Mesothelial cell of epicardium (in vitro differentiated cells): ENCODE results near the gene GALK1. TPM values are rescaled to one million over a fixed set of nuclear protein-coding genes. Genes with fewer than 3 reads are reported as not detected.

ENCODE experiments used
- DNase-seq, 2 experiments: peaks; one replicate each; pipeline ENCODE4 v3.0.0; 2021; ENCODE audit warnings: low spot score in 2 of 2; ENCODE audit not compliant: unreplicated experiment in 2 of 2
- H3K27ac Mint-ChIP-seq: 2 replicates; pipeline ENCODE4 v1.8.0; 2021; ENCODE audit warnings: mixed read lengths
- H3K27me3 Mint-ChIP-seq: 2 replicates; pipeline ENCODE4 v1.8.0; 2021; ENCODE audit warnings: low read depth, mixed read lengths
- H3K36me3 Mint-ChIP-seq: 2 replicates; pipeline ENCODE4 v1.8.0; 2021; ENCODE audit warnings: mixed read lengths
- H3K4me1 Mint-ChIP-seq: 2 replicates; pipeline ENCODE4 v1.8.0; 2021; ENCODE audit warnings: mixed read lengths
- H3K4me3 Mint-ChIP-seq: 2 replicates; pipeline ENCODE4 v1.8.0; 2021; ENCODE audit warnings: mild to moderate bottlenecking, moderate library complexity, mixed read lengths
- H3K9me3 Mint-ChIP-seq: 2 replicates; pipeline ENCODE4 v1.8.0; 2021; ENCODE audit warnings: mixed read lengths
- total RNA-seq: library from RNA; stranded (reverse); gene quantifications from 3 replicates; pipeline ENCODE4 v1.2.1, GENCODE V29; 2021
- TF ChIP-seq, protein P1 (sequence below): fragments of 200-600 bp; sonication (generic); IDR thresholded peaks from one replicate; pipeline ENCODE4 v1.5.0; 2021; ENCODE audit warnings: antibody characterized with exemption; ENCODE audit not compliant: unreplicated experiment

The GALK1 gene
- total RNA-seq, 1 donor from 2014 or later = 32.1 TPM

DNA sequence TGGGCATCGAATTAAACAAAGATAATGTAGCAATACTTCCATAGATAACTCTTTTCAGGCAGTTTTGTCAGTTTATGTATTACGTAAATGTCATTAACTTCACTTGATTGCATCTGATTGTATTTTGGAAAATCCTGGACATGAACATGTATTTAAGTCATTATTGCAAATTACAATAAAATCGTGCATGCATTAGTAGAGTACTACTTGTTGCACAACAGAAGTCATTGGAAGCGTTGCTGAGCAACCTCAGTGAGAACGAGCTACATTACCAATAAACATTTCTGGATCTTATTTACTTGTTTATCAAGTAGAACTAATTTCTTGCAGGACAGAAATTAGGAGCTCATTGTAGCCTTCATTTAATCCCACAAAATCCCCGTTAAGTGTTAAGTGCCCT lies 26.3 kb upstream of the GALK1 start:
- H3K4me3 Mint-ChIP-seq = no peak overlapping the region
- H3K9me3 Mint-ChIP-seq = no peaks in the 10 kb centered on the region
- H3K27ac Mint-ChIP-seq = no peak overlapping the region
- TF ChIP-seq, protein P1, sequence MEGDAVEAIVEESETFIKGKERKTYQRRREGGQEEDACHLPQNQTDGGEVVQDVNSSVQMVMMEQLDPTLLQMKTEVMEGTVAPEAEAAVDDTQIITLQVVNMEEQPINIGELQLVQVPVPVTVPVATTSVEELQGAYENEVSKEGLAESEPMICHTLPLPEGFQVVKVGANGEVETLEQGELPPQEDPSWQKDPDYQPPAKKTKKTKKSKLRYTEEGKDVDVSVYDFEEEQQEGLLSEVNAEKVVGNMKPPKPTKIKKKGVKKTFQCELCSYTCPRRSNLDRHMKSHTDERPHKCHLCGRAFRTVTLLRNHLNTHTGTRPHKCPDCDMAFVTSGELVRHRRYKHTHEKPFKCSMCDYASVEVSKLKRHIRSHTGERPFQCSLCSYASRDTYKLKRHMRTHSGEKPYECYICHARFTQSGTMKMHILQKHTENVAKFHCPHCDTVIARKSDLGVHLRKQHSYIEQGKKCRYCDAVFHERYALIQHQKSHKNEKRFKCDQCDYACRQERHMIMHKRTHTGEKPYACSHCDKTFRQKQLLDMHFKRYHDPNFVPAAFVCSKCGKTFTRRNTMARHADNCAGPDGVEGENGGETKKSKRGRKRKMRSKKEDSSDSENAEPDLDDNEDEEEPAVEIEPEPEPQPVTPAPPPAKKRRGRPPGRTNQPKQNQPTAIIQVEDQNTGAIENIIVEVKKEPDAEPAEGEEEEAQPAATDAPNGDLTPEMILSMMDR = no peak
- no peak for DNase-seq
- peaks cover 11% of the 10 kb centered on the region for H3K4me1 Mint-ChIP-seq
- no peaks in the 10 kb centered on the region for H3K27me3 Mint-ChIP-seq
- H3K36me3 Mint-ChIP-seq = peaks cover 13% of the 10 kb centered on the region

DNA sequence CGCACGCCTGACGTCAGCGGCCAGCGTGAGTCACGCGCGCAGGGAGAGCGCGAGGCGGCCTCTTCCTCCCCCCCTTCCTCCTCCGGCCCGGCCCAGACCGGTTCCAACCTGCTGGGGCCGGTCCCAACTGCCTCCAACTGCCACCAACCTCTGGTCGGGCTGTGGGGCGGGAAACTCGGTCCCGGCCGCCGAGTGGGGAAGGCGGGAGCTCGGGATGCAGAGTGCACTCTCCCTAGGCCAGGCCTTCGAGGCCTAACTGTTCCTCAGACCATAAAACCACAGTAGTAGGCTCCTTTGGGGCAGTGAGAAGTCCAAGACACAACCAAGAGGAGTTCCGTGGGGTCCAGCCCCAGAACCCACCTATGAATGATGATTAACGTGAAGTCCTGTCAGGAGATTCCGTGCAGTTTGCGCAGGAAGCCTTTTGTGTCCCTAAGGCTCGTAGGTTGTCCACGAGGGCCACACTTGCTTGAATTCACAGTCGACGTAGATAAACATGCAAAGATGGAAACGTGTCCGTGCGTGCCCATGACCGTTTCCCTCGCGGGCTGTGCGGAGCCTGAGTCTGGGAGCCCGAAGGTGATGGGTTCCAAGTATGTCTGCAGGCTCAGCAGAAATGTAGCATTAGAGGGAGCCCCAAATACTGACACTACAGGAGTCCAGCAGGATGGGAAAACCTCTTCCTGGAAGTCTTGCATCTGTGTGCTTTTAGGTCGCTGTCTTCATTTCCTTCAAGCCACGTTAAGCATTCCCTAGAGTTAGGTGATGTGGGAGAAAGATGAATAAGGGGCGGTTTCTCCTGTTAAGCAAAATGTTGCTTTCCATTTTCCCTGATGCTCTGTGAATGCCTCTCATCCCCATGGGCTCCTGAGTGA lies 20.3 kb upstream of the GALK1 start:
- peak in 1 of 2 experiments; percentile 83 for DNase-seq
- no peaks in the 10 kb centered on the region for H3K27me3 Mint-ChIP-seq
- H3K4me3 Mint-ChIP-seq = peak overlapping the region; percentile 79
- H3K4me1 Mint-ChIP-seq = peaks cover 40% of the 10 kb centered on the region
- H3K36me3 Mint-ChIP-seq = no peaks in the 10 kb centered on the region
- TF ChIP-seq, protein P1 = no peak
- H3K27ac Mint-ChIP-seq = peak overlapping the region; percentile 99
- H3K9me3 Mint-ChIP-seq = no peaks in the 10 kb centered on the region

DNA sequence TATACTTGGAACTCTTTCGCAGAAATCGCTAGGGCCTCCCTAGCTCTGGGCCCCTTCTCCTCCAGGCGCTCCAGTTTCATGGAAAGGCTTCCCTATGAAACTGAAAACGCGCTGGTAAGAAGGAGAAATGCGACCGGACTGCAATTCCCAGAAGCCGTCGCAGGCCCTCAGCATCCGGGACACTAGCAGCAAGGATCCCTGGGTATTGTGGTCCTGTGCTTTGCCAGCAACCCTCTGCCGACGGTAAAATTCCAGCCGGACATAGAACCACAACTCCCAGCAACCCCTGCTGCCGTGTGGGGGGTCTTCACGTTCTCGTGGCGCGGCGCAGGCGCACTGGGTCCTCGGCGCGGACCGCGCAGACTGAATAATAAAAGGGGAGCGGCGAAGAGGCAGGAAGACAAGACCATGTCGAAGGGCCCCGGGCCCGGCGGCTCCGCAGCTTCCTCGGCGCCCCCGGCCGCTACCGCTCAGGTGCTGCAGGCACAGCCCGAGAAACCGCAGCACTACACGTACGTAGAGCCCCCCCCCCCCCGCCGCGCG lies 19.6 kb upstream of the GALK1 start, which contains the start of gene UNK:
Gene UNK (plus strand): TSS at position 334 of the 543 bp plus-strand sequence. CDS start 75 bp downstream, at position 409.
- TF ChIP-seq, protein P1 = no peak
- peaks cover 2% of the 10 kb centered on the region for H3K36me3 Mint-ChIP-seq
- no peaks in the 10 kb centered on the region for H3K9me3 Mint-ChIP-seq
- peaks cover 1% of the 10 kb centered on the region for H3K27me3 Mint-ChIP-seq
- H3K4me3 Mint-ChIP-seq = peak within 1 kb of the TSS; percentile 79
- peak within 1 kb of the TSS; percentile 99 for H3K27ac Mint-ChIP-seq
- H3K4me1 Mint-ChIP-seq = peaks cover 44% of the 10 kb centered on the region
- peak; percentile 94 to 95 for DNase-seq

DNA sequence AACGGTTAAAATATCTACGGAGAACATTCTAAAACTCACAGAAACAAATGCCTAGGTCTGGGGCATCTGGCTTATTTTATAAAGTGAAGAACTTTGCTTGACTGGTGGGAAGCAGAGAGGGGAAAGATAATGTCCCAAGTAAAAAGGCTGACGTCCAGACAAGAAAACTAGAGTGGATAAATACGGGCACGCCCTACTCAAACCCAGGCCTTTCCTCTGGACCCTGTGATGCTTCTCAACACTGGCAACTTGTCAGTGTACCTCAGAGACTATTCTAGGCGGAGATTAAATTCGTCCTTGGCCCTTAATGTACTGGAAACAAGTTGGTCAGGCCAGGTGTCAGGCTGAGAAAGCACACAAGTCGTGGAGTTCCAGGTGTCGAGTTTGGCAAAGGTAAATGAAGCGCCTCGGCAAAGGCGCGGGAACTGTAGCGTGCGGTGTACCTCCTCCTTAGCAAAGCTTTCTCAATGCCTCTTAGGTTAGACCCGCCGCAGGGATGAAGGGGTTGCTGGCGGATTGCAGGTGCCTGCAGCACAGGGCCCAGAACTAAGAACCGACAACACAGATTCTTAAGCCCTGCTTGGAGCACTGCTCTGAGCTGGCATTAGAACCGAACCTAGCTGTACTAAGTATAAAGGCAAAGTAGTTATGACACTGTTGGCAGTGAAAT lies 18.9 kb upstream of the GALK1 start:
- peak overlapping the region; percentile 79 for H3K4me3 Mint-ChIP-seq
- peaks cover 3% of the 10 kb centered on the region for H3K36me3 Mint-ChIP-seq
- H3K27me3 Mint-ChIP-seq = peaks cover 1% of the 10 kb centered on the region
- TF ChIP-seq, protein P1 = no peak
- H3K4me1 Mint-ChIP-seq = peaks cover 44% of the 10 kb centered on the region
- H3K27ac Mint-ChIP-seq = peak overlapping the region; percentile 99
- H3K9me3 Mint-ChIP-seq = no peaks in the 10 kb centered on the region
- DNase-seq = peak in 1 of 2 experiments; percentile 48

DNA sequence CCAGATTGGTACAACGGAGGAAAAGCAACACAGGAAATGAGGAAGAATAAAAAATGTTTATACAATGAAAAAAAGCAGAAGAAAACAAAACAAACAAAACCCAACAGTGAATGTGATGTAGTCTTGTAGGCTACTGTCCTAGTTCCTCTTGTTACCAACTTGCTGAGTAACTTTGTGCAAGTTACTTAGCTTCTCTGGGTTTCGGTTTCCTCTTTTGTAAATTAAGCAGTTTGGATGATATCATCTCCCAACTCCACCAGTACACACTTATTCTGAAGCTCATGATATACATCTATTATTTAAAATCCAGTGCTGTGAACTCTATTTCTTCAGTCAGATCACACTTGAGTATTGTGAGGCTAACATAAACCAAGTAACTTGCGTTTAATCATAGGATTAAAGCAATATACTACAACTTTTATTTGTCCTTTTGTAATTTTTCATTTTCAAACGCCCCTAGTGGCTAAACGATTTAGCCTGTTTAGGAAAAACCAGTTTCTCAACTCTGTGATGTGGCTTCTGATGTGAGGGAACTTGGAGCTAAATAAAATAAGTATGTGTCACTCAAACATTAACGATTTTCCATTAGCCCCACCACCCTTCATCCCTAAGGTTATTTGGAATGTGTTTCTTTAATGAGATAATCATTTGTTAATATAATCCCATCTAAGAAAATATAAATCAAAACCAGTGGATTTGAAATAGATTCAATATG lies 18.2 kb upstream of the GALK1 start:
- Mint-ChIP-seq H3K4me3 (peak overlapping the region; percentile 79), H3K27me3 (peaks cover 1% of the 10 kb centered on the region), H3K4me1 (peaks cover 41% of the 10 kb centered on the region), H3K27ac (peak overlapping the region; percentile 99), H3K9me3 (no peaks in the 10 kb centered on the region), H3K36me3 (peaks cover 9% of the 10 kb centered on the region)
- DNase-seq = no peak
- TF ChIP-seq, protein P1 = peak; percentile 81
